Measurements from ENCODE around the gene IL4R. TPM values are rescaled to one million over a fixed set of nuclear protein-coding genes. Genes with fewer than 3 reads are reported as not detected.

The IL4R gene
- total RNA-seq, 2 donors from 2014 or later: 30.7 to 89.2 TPM

GRCh38 chr16:27293343-27293742 is 20.4 kb upstream of the IL4R start:
- Histone ChIP-seq H3K36me3 (no peaks in the 10 kb centered on the region), H3K9me3 (no peaks in the 10 kb centered on the region), H3K4me1 (replicated peaks) (no peaks in the 10 kb centered on the region), H3K27me3 (replicated peaks; ENCODE audit: insufficient read depth) (no peaks in the 10 kb centered on the region), H3K4me3 (no peak overlapping the region), H3K27ac (no peak overlapping the region)
- 70% methylated on average over 5 of the region's 5 CpGs for WGBS
- TF ChIP-seq CTCF (IDR thresholded peaks at IDR 0.05) (no peak), POLR2A (IDR thresholded peaks at IDR 0.05) (no peak), POLR2AphosphoS5 (IDR thresholded peaks at IDR 0.05) (no peak)
- intact Hi-C loops (cut with DNase I): no loop called here
- DNase-seq (ENCODE audit: low spot score): no peak

- Histone ChIP-seq H3K36me3 (no peaks in the 10 kb centered on the region), H3K4me3 (no peak overlapping the region), H3K4me1 (replicated peaks) (no peaks in the 10 kb centered on the region), H3K27ac (no peak overlapping the region), H3K9me3 (no peaks in the 10 kb centered on the region), H3K27me3 (replicated peaks; ENCODE audit: insufficient read depth) (no peaks in the 10 kb centered on the region)
- TF ChIP-seq CTCF (IDR thresholded peaks at IDR 0.05): no peak
- no peak for DNase-seq (ENCODE audit: low spot score)
- whole genome bisulfite sequencing: 95% methylated on average over 5 of the region's 5 CpGs
- intact Hi-C loops (cut with DNase I): no loop called here
Measured at GRCh38 chr16:27298132-27298531, 15.6 kb upstream of the IL4R start.

GRCh38 chr16:27301236-27301861 is 12.4 kb upstream of the IL4R start:
- H3K9me3 ChIP-seq: no peaks in the 10 kb centered on the region
- DNase-seq (ENCODE audit: low spot score): no peak
- no peak overlapping the region for H3K4me3 ChIP-seq
- no peaks in the 10 kb centered on the region for H3K27me3 ChIP-seq (replicated peaks; ENCODE audit: insufficient read depth)
- no peaks in the 10 kb centered on the region for H3K36me3 ChIP-seq
- TF ChIP-seq CTCF (IDR thresholded peaks at IDR 0.05) (no peak), POLR2AphosphoS5 (IDR thresholded peaks at IDR 0.05) (no peak), POLR2A (IDR thresholded peaks at IDR 0.05) (no peak)
- 77% methylated on average over 3 of the region's 3 CpGs for WGBS
- H3K27ac ChIP-seq: no peak overlapping the region
- intact Hi-C loops (cut with DNase I): no loop called here
- H3K4me1 ChIP-seq (replicated peaks): no peaks in the 10 kb centered on the region

GRCh38 chr16:27302126-27302525 is 11.6 kb upstream of the IL4R start:
- 76% methylated on average over 3 of the region's 3 CpGs for WGBS
- Histone ChIP-seq H3K27ac (no peak overlapping the region), H3K9me3 (no peaks in the 10 kb centered on the region), H3K36me3 (no peaks in the 10 kb centered on the region), H3K27me3 (replicated peaks; ENCODE audit: insufficient read depth) (no peaks in the 10 kb centered on the region), H3K4me1 (replicated peaks) (no peaks in the 10 kb centered on the region), H3K4me3 (no peak overlapping the region)
- no peak for DNase-seq (ENCODE audit: low spot score)
- TF ChIP-seq CTCF (IDR thresholded peaks at IDR 0.05): no peak
- no peak for TF ChIP-seq POLR2AphosphoS5 (IDR thresholded peaks at IDR 0.05)
- TF ChIP-seq POLR2A (IDR thresholded peaks at IDR 0.05): no peak
- intact Hi-C loops (cut with DNase I): no loop called here

- no peaks in the 10 kb centered on the region for H3K9me3 ChIP-seq
- no peaks in the 10 kb centered on the region for H3K4me1 ChIP-seq (replicated peaks)
- no peak overlapping the region for H3K4me3 ChIP-seq
- intact Hi-C loops (cut with DNase I): no loop called here
- H3K27me3 ChIP-seq (replicated peaks; ENCODE audit: insufficient read depth): no peaks in the 10 kb centered on the region
- no peak for DNase-seq (ENCODE audit: low spot score)
- 82% methylated on average over 12 of the region's 12 CpGs for WGBS
- TF ChIP-seq POLR2AphosphoS5 (IDR thresholded peaks at IDR 0.05) (no peak), CTCF (IDR thresholded peaks at IDR 0.05) (no peak), POLR2A (IDR thresholded peaks at IDR 0.05) (no peak)
- H3K27ac ChIP-seq: no peak overlapping the region
- H3K36me3 ChIP-seq: no peaks in the 10 kb centered on the region
Measured at GRCh38 chr16:27303256-27304100, 10.3 kb upstream of the IL4R start.
